B cell (primary cell): ENCODE data around the gene EIF1AD.

Source experiments
- CTCF ChIP-seq: fragments of 200-600 bp; IDR thresholded peaks from one replicate; pipeline ENCODE4 v1.8.0; 2022; ENCODE audit warnings: antibody characterized with exemption, mild to moderate bottlenecking
- EZH2 ChIP-seq: IDR thresholded peaks from 2 replicates; pipeline ENCODE4 v1.6.1; 2012; ENCODE audit warnings: borderline replicate concordance, low read depth, mild to moderate bottlenecking, moderate library complexity, low read length; ENCODE audit not compliant: insufficient read depth, poor library complexity, severe bottlenecking

GRCh38 chr11:65978391-65979238, 23.3 kb downstream of the EIF1AD start:
- TF ChIP-seq EZH2: no peak
- no peak for TF ChIP-seq CTCF
